WI38 (cell line): ENCODE measurements around the gene MYO9B.

Experiments
- H3K4me3 ChIP-seq: 2 replicates; pipeline ENCODE4 v1.5.1; 2011; ENCODE audit warnings: low read depth, mild to moderate bottlenecking, control low read depth, low read length
- TF ChIP-seq, protein P1 (sequence below): IDR thresholded peaks from 2 replicates; pipeline ENCODE4 v1.5.1; 2012; ENCODE audit warnings: low read depth, mild to moderate bottlenecking, control low read depth, low read length

MYO9B gene

DNA sequence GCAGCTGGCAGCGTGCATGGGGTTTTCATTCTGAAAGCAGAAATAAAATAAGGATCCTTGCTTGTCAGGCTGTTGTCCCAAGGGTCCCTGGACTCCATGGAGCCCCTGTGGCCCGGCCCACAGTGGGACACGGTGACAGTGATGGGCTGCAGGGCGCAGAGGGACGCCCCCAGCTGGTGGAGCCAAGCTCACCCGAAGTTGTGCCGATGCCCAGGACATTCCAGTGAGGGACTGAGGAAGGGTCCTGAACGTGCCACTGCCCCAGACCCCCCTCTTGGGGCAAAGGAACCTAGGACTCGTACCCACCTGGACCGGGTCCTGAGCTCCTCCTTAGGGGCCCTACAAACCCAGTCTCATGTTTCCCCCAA, 35.0 kb downstream of the MYO9B start:
- TF ChIP-seq, protein P1, sequence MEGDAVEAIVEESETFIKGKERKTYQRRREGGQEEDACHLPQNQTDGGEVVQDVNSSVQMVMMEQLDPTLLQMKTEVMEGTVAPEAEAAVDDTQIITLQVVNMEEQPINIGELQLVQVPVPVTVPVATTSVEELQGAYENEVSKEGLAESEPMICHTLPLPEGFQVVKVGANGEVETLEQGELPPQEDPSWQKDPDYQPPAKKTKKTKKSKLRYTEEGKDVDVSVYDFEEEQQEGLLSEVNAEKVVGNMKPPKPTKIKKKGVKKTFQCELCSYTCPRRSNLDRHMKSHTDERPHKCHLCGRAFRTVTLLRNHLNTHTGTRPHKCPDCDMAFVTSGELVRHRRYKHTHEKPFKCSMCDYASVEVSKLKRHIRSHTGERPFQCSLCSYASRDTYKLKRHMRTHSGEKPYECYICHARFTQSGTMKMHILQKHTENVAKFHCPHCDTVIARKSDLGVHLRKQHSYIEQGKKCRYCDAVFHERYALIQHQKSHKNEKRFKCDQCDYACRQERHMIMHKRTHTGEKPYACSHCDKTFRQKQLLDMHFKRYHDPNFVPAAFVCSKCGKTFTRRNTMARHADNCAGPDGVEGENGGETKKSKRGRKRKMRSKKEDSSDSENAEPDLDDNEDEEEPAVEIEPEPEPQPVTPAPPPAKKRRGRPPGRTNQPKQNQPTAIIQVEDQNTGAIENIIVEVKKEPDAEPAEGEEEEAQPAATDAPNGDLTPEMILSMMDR: no peak
- H3K4me3 ChIP-seq: no peak overlapping the region

DNA sequence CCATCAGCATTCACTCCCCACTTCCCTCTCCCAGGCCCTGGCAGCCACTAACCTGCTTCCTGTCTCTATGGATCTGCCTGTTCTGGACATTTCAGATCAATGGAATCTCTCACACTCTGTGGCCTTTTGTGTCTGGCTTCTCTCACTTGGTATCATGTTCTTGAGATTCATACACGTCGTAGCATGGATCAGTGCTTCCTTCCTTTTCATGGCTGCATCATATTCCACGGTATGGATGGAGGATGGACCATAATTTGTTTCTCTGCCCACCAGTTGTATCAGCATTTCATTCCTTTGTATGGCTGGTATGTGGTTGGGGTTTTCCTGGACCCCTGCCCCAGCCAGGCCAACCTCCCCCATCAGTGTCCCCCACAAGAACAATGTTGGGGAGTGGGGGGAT, 36.2 kb downstream of the MYO9B start:
- TF ChIP-seq, protein P1: no peak

DNA sequence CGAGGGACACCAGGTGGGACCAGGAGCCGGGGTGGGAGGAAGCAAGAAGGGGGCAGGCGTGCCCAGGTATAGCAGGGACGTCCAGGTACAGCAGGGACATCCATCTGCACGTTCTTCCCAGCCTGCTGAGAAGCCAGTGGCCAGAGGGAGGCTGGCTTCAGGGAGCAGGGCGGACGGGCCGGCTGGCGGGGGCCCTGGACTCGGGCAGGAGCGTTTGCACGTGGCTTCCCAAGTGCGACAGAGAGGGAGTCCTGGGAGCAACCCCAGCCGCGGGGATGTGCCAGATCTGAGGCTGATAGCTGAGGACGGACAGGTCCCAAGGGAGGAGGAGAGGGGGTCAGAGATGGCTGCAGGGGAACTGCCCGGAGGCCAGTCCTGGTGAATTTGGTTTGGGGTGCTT, 36.7 kb downstream of the MYO9B start:
- TF ChIP-seq, protein P1: no peak
- no peak overlapping the region for H3K4me3 ChIP-seq

More for the DNA sequence above, 36.2 kb downstream of the MYO9B start:
- H3K4me3 ChIP-seq: no peak overlapping the region

DNA sequence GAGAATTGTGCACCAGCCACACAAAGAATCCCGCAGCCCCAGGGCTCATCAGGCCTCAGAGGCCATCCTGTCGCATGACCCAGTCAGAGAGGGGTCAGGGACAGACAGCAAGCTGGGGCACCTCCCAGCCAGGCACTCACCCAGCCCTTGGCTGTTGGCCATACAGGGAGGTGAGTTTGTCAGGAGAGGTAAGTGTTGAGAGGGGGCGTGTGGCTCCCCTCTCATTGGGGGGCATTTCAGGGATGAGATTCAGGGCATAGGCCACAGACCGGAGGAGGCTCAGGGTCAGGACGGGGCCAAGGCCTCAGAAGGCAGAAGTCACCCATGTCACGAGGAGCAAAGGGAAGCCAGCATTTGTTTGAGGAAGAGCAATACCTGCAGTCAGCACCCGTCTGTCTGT, 37.1 kb downstream of the MYO9B start:
- TF ChIP-seq, protein P1: no peak
- H3K4me3 ChIP-seq: no peak overlapping the region

DNA sequence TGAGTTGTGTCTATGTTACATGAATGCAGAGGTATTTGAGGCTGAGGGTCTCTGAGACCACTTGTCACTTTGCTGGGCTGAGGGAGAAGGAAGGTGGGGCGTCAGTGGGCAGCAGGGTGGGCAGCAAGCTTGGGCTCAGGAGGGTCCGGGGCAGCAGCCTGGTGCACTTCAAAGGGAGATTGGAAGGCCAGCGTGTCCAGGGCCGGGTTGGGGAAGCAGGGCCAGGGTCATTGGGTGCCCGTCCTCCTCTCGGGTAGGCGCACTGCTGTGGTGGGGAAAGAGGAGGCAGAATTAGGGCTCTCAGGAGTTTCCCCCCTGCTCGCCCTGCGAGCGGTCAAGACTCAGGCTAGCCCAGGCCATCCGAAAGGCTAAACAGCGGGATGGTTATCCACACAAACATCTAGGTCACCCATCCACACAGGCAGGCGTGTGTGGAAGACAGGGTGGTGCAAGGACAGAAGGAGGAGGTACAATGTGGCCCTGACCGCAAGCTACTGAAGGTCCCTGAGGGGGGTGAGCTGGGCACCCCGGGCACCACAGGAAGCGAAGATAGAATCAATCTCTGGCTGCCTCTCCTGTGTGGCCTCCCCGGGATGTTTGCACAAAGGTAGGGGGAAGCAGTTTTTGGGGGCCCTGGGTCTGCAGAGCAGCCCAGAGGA, 37.7 kb downstream of the MYO9B start:
- TF ChIP-seq, protein P1: no peak
- H3K4me3 ChIP-seq: no peak overlapping the region

DNA sequence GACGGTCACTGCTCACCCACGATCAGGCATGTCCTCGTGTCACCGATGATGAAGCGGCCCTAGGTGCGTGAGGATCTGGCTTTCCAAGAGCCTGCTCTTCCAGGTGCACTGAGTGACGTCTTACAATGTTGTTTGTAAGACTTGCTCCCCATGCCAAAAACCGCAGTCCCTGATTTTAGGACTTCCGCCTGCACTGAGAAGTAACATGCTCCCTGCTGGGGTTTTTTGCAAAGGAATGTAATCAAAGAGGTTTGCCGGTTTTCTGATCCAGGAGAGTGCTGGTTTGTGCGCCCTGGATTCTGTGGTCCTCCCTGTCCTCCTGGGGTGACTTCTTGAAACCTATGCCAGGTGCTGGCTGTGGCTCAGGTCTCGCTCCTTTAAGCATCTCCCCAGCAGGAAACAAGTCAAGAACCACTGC, 38.8 kb downstream of the MYO9B start:
- TF ChIP-seq, protein P1: no peak
- no peak overlapping the region for H3K4me3 ChIP-seq

DNA sequence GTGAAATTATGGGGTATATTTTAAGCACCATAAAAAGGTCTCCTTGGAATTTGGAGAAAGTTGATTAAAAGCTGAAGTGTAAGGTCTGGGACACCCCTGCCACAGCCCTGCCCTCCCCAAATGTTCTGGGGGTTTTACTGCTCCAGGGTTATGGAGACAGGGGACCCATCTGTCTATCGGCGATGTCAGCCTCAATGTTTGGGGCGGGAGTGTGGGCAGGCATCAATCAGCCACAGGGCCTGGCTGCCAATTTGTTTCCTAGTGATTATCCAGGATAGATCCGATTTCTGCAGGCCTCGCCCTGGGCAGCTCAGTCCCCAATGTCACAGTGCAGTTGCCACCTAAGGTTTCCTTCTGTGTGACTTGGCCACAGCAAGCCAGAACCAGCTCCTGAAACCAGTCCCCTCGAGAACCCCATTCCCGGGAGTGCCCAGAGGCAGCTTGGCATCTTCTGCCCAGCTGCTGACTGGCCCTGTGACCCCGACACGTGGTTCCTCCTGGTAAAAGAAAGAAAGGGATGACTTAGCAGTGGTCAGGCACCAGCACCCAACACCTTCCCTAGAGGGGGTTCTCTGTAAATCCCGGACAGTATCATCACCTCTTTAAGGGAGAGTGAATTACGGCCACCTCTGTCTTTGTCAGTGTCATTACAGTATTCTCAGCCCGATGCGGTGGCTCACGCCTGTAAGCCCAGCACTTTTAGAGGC, 41.6 kb downstream of the MYO9B start:
- no peak overlapping the region for H3K4me3 ChIP-seq
- TF ChIP-seq, protein P1: no peak
